Activated CD4-positive, alpha-beta T cell treated with anti-CD3 and anti-CD28 coated beads, Interleukin-2, amount 10 ng/mL, durations not matched to agents 7 days and 5 days (primary cell): ENCODE results near the gene PCDH9. TPM values are rescaled to one million over a fixed set of nuclear protein-coding genes. Genes with fewer than 3 reads are reported as not detected.
"Not testable (repeated sequence)": the region's sequence is repeated elsewhere in the genome, so short reads cannot be mapped to it uniquely, and the experiment has no call there.

Experiments used
- CTCF ChIA-PET: fragments of 350-600 bp; sonication (Branson Sonifier 250); formaldehyde crosslinking; loops from one replicate; lab custom pipeline; 2021; ENCODE audit warnings: antibody characterized with exemption; lab: Charles Lee
- POLR2A ChIA-PET: fragments of 350-600 bp; sonication (Branson Sonifier 250); formaldehyde crosslinking; loops from one replicate; lab custom pipeline; 2021; ENCODE audit warnings: antibody characterized with exemption; lab: Charles Lee
- DNase-seq: peaks from one replicate; pipeline ENCODE4 v3.0.0-alpha.2; 2020
- H3K27ac Mint-ChIP-seq: one replicate; pipeline ENCODE4 v1.8.0; 2021; ENCODE audit warnings: mild to moderate bottlenecking, moderate library complexity, mixed read lengths
- H3K27me3 Mint-ChIP-seq: one replicate; pipeline ENCODE4 v1.8.0; 2021; ENCODE audit warnings: mixed read lengths
- H3K36me3 Mint-ChIP-seq: one replicate; pipeline ENCODE4 v1.8.0; 2021; ENCODE audit warnings: low read depth, mixed read lengths
- H3K4me1 Mint-ChIP-seq: one replicate; pipeline ENCODE4 v1.8.0; 2021; ENCODE audit warnings: mixed read lengths
- H3K4me3 Mint-ChIP-seq: one replicate; pipeline ENCODE4 v1.8.0; 2021; ENCODE audit warnings: mild to moderate bottlenecking, moderate library complexity, mixed read lengths
- H3K9me3 Mint-ChIP-seq: one replicate; pipeline ENCODE4 v1.8.0; 2021; ENCODE audit warnings: mixed read lengths
- total RNA-seq, 2 experiments: library from RNA; stranded (reverse); gene quantifications; one replicate each; pipeline ENCODE4 v1.2.3, GENCODE V29; 2021

Gene PCDH9
- total RNA-seq, 2 experiments from 2014 or later, result 0.25 to 0.30 TPM

DNA sequence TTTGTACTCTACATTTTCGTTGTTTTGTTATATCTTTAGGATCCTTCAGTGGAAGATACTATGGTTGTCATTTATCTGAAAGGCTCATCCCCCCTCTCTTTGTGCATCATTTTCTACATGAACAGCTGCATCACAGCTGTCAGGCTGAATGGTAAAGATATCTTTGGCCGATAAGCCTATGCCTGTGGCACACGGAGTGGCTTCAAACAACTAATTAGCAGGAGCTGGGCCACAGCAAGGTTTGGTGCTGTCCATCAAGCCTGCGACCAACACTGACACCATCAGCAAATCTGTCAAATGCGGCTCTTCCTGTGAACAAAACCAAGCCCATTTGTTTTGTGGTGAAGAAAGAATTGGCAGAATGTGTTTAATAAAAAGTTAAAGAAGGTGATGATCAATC, 334.4 kb downstream of the PCDH9 start:
- no peak for DNase-seq
- no peaks in the 10 kb centered on the region for H3K36me3 Mint-ChIP-seq
- no peaks in the 10 kb centered on the region for H3K27me3 Mint-ChIP-seq
- H3K4me1 Mint-ChIP-seq, result no peaks in the 10 kb centered on the region
- ChIA-PET POLR2A (no interaction called here), CTCF (no interaction called here)
- no peak overlapping the region for H3K4me3 Mint-ChIP-seq
- H3K9me3 Mint-ChIP-seq, result no peaks in the 10 kb centered on the region
- H3K27ac Mint-ChIP-seq, result no peak overlapping the region

DNA sequence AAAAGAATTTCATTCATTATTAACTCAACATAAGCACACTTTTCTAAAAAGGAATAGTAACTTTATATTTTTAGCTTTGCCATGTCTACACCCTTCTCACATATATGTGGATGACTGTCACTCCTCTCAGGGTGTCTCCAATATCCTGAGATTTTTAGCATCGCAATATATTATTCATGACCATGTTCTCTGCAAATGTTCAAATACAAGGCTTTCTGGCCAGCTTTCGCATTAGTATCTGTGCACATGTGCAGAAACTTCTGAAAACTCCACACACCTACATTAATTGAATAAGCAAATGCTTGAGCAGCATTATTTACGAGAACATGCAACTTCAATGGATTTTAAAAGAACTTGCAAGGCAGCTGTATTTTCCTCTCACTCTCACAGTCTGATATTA, 334.8 kb downstream of the PCDH9 start:
- Mint-ChIP-seq H3K36me3 (no peaks in the 10 kb centered on the region), H3K9me3 (no peaks in the 10 kb centered on the region), H3K27me3 (no peaks in the 10 kb centered on the region), H3K4me3 (no peak overlapping the region), H3K27ac (no peak overlapping the region), H3K4me1 (no peaks in the 10 kb centered on the region)
- DNase-seq, result no peak
- ChIA-PET CTCF (no interaction called here), POLR2A (no interaction called here)

DNA sequence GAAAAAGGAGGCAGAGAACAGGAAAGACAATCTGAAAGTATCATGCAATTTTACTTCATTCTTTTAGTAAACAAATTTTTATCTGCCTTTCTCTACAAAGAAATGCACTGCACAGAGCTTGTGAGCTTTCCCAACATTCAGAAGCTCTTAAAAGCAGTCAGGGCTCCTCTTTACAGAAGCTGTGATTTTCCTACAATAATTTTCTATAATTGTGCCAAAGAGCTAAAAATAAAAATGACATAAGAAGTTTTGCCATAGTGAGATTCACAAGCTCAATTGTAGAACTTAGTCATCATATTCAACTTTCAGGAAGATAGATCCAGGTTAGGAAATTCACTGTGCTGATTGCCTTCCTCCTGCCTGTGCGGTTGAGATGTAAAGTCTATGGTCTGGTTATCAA, 341.4 kb downstream of the PCDH9 start:
- ChIA-PET CTCF (no interaction called here), POLR2A (no interaction called here)
- H3K4me3 Mint-ChIP-seq, result no peak overlapping the region
- no peaks in the 10 kb centered on the region for H3K4me1 Mint-ChIP-seq
- H3K27ac Mint-ChIP-seq, result no peak overlapping the region
- no peaks in the 10 kb centered on the region for H3K27me3 Mint-ChIP-seq
- H3K36me3 Mint-ChIP-seq, result no peaks in the 10 kb centered on the region
- H3K9me3 Mint-ChIP-seq, result no peaks in the 10 kb centered on the region
- DNase-seq, result no peak

DNA sequence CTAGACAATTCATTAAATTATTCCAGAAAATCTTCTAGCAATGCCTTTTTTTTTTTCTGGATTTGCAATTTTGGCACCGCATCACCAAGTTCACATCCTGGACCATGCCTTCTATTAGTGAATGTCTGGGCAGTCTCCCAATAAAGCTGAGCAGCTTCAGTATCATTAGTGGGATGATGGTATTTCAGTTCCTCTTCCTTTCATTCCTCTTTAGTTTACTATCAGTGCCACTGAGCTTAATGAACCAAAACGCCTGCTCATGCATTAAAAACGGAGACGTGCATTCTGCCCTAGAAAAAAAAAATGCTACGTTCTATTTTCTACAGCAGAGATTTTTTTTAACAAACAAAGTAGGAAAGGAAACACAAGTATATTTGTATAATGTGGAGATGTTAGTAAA, 343.0 kb downstream of the PCDH9 start:
- DNase-seq, result no peak
- Mint-ChIP-seq H3K36me3 (no peaks in the 10 kb centered on the region), H3K27ac (no peak overlapping the region), H3K4me1 (no peaks in the 10 kb centered on the region), H3K4me3 (no peak overlapping the region), H3K9me3 (no peaks in the 10 kb centered on the region), H3K27me3 (no peaks in the 10 kb centered on the region)
- CTCF ChIA-PET, result no interaction called here
- POLR2A ChIA-PET, result no interaction called here

GRCh38 chr13:66886264-66886663, 343.9 kb downstream of the PCDH9 start:
- ChIA-PET POLR2A (no interaction called here), CTCF (no interaction called here)
- no peak overlapping the region for H3K27ac Mint-ChIP-seq
- DNase-seq, result no peak
- H3K36me3 Mint-ChIP-seq, result no peaks in the 10 kb centered on the region
- H3K27me3 Mint-ChIP-seq, result no peaks in the 10 kb centered on the region
- H3K9me3 Mint-ChIP-seq, result no peaks in the 10 kb centered on the region
- H3K4me1 Mint-ChIP-seq, result no peaks in the 10 kb centered on the region
- H3K4me3 Mint-ChIP-seq, result no peak overlapping the region

DNA sequence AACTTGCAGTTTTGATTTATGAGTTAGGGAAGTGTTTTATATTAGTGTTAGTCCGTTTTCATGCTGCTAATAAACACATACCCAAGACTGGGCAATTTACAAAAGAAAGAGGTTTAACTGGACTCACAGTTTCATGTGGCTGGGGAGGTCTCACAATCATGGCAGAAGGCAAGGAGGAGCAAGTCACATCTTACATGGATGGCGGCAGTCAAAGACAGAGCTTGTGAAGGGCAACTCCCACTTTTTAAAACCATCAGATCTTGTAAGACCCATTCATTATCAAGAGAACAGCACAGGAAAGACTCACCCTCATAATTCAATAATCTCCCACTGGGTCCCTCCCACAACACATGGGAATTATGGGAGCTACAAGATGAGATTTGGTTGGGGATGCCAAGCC, 349.0 kb downstream of the PCDH9 start:
- CTCF ChIA-PET, POLR2A ChIA-PET, H3K27ac Mint-ChIP-seq, H3K36me3 Mint-ChIP-seq, H3K4me1 Mint-ChIP-seq, H3K9me3 Mint-ChIP-seq, H3K4me3 Mint-ChIP-seq, DNase-seq, H3K27me3 Mint-ChIP-seq: not testable (repeated sequence)

GRCh38 chr13:66879988-66880387, 350.1 kb downstream of the PCDH9 start:
- H3K4me1 Mint-ChIP-seq, result no peaks in the 10 kb centered on the region
- H3K9me3 Mint-ChIP-seq, result no peaks in the 10 kb centered on the region
- no peak for DNase-seq
- ChIA-PET POLR2A (no interaction called here), CTCF (no interaction called here)
- H3K27me3 Mint-ChIP-seq, result no peaks in the 10 kb centered on the region
- no peaks in the 10 kb centered on the region for H3K36me3 Mint-ChIP-seq
- no peak overlapping the region for H3K4me3 Mint-ChIP-seq
- no peak overlapping the region for H3K27ac Mint-ChIP-seq

- Mint-ChIP-seq H3K36me3 (no peaks in the 10 kb centered on the region), H3K9me3 (no peaks in the 10 kb centered on the region), H3K27me3 (no peaks in the 10 kb centered on the region), H3K27ac (no peak overlapping the region), H3K4me3 (no peak overlapping the region), H3K4me1 (no peaks in the 10 kb centered on the region)
- CTCF ChIA-PET, result no interaction called here
- no peak for DNase-seq
- POLR2A ChIA-PET, result no interaction called here
Measured at GRCh38 chr13:66875264-66875663, 354.9 kb downstream of the PCDH9 start.

DNA sequence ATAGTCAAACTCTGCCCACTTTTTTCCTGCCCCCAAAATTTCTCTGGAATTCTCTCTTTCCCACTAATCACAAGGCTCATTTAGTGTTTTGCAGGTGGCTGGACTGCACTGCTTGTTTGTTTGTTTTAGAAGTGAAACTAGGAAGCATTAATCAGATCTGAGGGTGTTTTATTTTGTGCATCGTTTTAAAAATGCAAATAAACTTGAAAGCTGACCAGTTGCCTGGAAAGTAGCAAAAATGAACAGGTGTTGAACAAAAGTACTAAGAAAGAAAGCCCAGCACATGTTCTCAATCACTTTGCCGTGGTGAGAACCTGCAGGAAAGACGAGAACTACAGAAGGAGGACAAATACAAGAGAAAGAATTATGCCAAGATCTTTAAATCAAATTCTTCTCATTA, 365.5 kb downstream of the PCDH9 start:
- CTCF ChIA-PET, result no interaction called here
- Mint-ChIP-seq H3K4me1 (no peaks in the 10 kb centered on the region), H3K36me3 (no peaks in the 10 kb centered on the region), H3K27me3 (no peaks in the 10 kb centered on the region), H3K27ac (no peak overlapping the region), H3K4me3 (no peak overlapping the region), H3K9me3 (no peaks in the 10 kb centered on the region)
- POLR2A ChIA-PET, result no interaction called here
- no peak for DNase-seq

DNA sequence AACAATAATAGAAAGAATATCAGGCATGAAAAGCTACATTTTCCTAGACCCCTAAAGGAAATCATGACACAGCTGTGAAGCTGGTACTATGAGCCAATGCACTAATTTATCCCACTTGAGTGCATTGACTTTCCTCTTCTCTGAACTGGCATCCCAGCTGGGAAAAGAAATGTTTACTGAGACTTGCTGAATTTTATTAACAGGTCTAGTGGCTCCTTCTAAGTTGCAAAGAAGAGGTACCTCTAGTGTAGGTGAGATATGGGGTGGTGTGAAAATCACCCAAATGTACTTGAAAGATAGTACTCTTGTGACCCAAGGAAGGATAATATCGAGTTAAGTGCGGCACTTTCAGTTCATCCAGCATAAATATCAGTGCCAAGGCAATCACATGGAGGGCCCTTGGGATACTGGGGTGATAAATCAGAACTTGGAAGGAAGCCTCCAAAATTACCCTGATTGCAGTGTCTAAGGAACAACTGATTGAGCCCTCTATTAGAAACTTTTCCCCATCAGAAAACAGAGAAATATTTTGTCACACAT, 369.2 kb downstream of the PCDH9 start:
- no peaks in the 10 kb centered on the region for H3K4me1 Mint-ChIP-seq
- no peaks in the 10 kb centered on the region for H3K36me3 Mint-ChIP-seq
- no peak overlapping the region for H3K4me3 Mint-ChIP-seq
- H3K27me3 Mint-ChIP-seq, result no peaks in the 10 kb centered on the region
- CTCF ChIA-PET, result no interaction called here
- H3K9me3 Mint-ChIP-seq, result no peaks in the 10 kb centered on the region
- no peak overlapping the region for H3K27ac Mint-ChIP-seq
- POLR2A ChIA-PET, result no interaction called here
- no peak for DNase-seq

DNA sequence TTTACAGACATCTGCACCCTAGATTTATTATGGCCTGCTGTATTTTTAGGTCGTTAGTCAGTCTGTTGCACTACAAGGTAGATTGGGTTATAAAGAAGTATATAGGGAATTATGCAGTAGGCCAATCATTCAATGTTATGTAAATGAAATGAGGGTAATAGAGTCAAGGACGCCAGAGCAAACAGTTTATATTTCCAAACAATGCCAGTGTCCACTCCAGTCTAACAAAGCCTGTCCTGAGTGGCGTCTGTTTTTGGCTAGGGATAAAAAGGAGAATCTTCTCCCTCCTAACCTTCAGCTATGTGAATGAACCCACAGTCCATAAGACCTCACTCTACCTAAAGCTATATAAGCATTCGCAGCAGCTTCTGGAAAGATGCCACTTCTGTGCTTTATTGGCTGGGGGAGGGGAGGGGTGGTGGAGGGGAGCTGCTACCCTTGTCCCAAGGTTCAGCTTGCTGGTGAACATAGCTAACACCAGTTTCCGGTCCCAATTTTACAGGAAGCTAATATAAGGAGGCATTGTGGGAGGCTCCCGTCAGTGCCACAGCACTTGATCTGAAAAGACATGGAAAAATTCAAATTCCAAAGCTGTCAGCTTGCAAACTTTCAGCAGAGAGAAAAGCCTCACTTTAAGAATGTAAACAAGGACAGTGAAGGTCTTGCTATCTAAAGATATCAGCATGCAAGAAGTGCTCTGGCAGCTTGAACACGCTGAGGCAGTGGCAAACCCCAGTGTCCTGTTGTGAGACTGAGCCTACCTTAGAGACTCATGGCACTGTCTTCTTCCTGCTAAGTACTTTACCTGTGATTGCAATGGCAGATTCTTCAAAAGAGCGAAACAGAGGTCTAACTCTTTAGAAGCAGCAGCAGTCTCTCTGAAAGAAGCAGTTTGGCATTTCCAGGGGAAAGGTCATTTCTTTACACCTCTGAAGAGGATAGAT, 369.9 kb downstream of the PCDH9 start:
- CTCF ChIA-PET, result no interaction called here
- no peak for DNase-seq
- H3K36me3 Mint-ChIP-seq, result no peaks in the 10 kb centered on the region
- no peaks in the 10 kb centered on the region for H3K9me3 Mint-ChIP-seq
- H3K27me3 Mint-ChIP-seq, result no peaks in the 10 kb centered on the region
- no peaks in the 10 kb centered on the region for H3K4me1 Mint-ChIP-seq
- no peak overlapping the region for H3K27ac Mint-ChIP-seq
- POLR2A ChIA-PET, result no interaction called here
- no peak overlapping the region for H3K4me3 Mint-ChIP-seq

DNA sequence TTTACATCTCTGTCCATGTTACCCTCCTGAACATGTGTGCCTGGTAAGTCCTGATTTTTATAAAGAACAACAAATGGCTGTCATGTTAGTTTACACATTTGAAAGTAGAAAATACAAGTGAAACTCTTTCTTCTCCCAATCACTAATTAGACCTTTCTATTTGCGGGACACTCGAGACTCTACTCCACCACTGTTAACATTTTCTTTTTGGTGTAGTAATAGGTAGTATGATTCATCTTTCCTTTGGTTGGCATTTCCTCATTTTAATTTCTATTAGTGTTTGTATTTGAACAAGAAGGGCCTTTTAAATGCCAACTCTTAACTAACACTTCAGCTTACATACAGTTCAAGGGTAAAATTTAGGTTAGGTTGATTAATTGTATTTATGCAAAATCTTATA, 371.1 kb downstream of the PCDH9 start:
- Mint-ChIP-seq H3K27me3 (no peaks in the 10 kb centered on the region), H3K9me3 (no peaks in the 10 kb centered on the region), H3K4me1 (no peaks in the 10 kb centered on the region), H3K36me3 (no peaks in the 10 kb centered on the region), H3K4me3 (no peak overlapping the region), H3K27ac (no peak overlapping the region)
- CTCF ChIA-PET, result no interaction called here
- POLR2A ChIA-PET, result no interaction called here
- no peak for DNase-seq

GRCh38 chr13:66858163-66858562, 372.0 kb downstream of the PCDH9 start:
- no peak for DNase-seq
- no peaks in the 10 kb centered on the region for H3K4me1 Mint-ChIP-seq
- H3K9me3 Mint-ChIP-seq, result no peaks in the 10 kb centered on the region
- H3K4me3 Mint-ChIP-seq, result no peak overlapping the region
- ChIA-PET CTCF (no interaction called here), POLR2A (no interaction called here)
- no peaks in the 10 kb centered on the region for H3K36me3 Mint-ChIP-seq
- no peak overlapping the region for H3K27ac Mint-ChIP-seq
- H3K27me3 Mint-ChIP-seq, result no peaks in the 10 kb centered on the region

GRCh38 chr13:66855131-66855530, 375.0 kb downstream of the PCDH9 start:
- Mint-ChIP-seq H3K36me3 (no peaks in the 10 kb centered on the region), H3K4me1 (no peaks in the 10 kb centered on the region), H3K27ac (no peak overlapping the region), H3K9me3 (no peaks in the 10 kb centered on the region), H3K27me3 (no peaks in the 10 kb centered on the region), H3K4me3 (no peak overlapping the region)
- ChIA-PET CTCF (no interaction called here), POLR2A (no interaction called here)
- no peak for DNase-seq
